RWPE2 (cell line): Measurements from ENCODE around the gene ZNF275.

Experiments used
- ATAC-seq: fragments of 200-7000 bp; cut with Tn5 transposase; 3 replicates; pipeline ENCODE4 v1.9.1; 2021; ENCODE audit warnings: low read depth
- DNase-seq: peaks from one replicate; pipeline ENCODE4 v3.0.0-alpha.2; 2020; ENCODE audit warnings: low spot score
- H3K27ac ChIP-seq: fragments of 450-650 bp; 2 replicates; pipeline ENCODE4 v1.5.1; 2017; ENCODE audit warnings: mild to moderate bottlenecking; ENCODE audit not compliant: poor library complexity, severe bottlenecking
- H3K27me3 ChIP-seq: fragments of 250-450 bp; sonication (Bioruptor Pico); 2 replicates; pipeline ENCODE4 v1.5.1; 2021; ENCODE audit warnings: mild to moderate bottlenecking, moderate library complexity; ENCODE audit not compliant: insufficient read depth, poor library complexity, severe bottlenecking
- H3K36me3 ChIP-seq: fragments of 250-450 bp; sonication (Bioruptor Pico); 2 replicates; pipeline ENCODE4 v1.5.1; 2020; ENCODE audit warnings: low read depth, mild to moderate bottlenecking, moderate library complexity
- H3K4me1 ChIP-seq: fragments of 250-450 bp; sonication (Bioruptor Pico); 2 replicates; pipeline ENCODE4 v1.5.1; 2021; ENCODE audit warnings: mild to moderate bottlenecking, moderate library complexity; ENCODE audit not compliant: insufficient read depth, poor library complexity, severe bottlenecking
- H3K4me3 ChIP-seq: fragments of 250-450 bp; sonication (Bioruptor Pico); 2 replicates; pipeline ENCODE4 v1.5.1; 2021; ENCODE audit warnings: mild to moderate bottlenecking, moderate library complexity; ENCODE audit not compliant: severe bottlenecking
- H3K9me3 ChIP-seq: fragments of 250-450 bp; sonication (Bioruptor Pico); 2 replicates; pipeline ENCODE4 v1.5.1; 2021; ENCODE audit warnings: mild to moderate bottlenecking, moderate library complexity; ENCODE audit not compliant: severe bottlenecking
- CTCF ChIP-seq: fragments of 450-650 bp; IDR thresholded peaks from one replicate; pipeline ENCODE4 v1.5.1; 2017; ENCODE audit warnings: mild to moderate bottlenecking, moderate library complexity; ENCODE audit not compliant: poor library complexity, severe bottlenecking

ZNF275 gene

GRCh38 chrX:153377727-153378126 is 43.8 kb downstream of the ZNF275 start:
- Histone ChIP-seq H3K27ac (no peak overlapping the region), H3K36me3 (no peaks in the 10 kb centered on the region), H3K4me3 (no peak overlapping the region), H3K27me3 (no peaks in the 10 kb centered on the region), H3K4me1 (no peaks in the 10 kb centered on the region), H3K9me3 (no peaks in the 10 kb centered on the region)
- DNase-seq (no peak), ATAC-seq (no peak)
- no peak for TF ChIP-seq CTCF

DNA sequence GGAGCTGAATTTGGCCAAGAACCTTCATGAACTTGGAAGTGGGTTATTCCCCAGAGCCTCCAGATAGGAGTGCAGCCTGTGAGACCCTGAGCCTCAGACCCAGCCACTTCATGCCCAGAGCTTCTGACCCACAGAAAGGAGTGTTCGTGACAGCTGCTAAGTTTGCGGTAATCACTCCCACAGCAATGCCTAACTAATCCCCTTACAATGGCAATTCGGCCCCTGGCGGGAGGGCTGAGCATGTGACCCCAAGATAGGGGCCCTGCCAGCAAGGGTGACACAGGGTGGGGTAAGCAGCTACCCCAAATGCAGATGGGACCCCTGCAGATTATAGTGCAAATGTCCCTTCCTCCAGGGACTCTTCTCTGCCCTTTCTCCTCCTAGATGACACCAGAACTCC is 44.7 kb downstream of the ZNF275 start:
- DNase-seq (no peak), ATAC-seq (no peak)
- TF ChIP-seq CTCF, result no peak
- H3K4me1 ChIP-seq, result no peaks in the 10 kb centered on the region
- H3K9me3 ChIP-seq, result no peaks in the 10 kb centered on the region
- H3K36me3 ChIP-seq, result no peaks in the 10 kb centered on the region
- no peak overlapping the region for H3K4me3 ChIP-seq
- H3K27me3 ChIP-seq, result no peaks in the 10 kb centered on the region
- no peak overlapping the region for H3K27ac ChIP-seq

- no peak for ATAC-seq
- DNase-seq, result no peak
- Histone ChIP-seq H3K9me3 (no peaks in the 10 kb centered on the region), H3K27ac (no peak overlapping the region), H3K36me3 (no peaks in the 10 kb centered on the region), H3K27me3 (no peaks in the 10 kb centered on the region), H3K4me1 (no peaks in the 10 kb centered on the region), H3K4me3 (no peak overlapping the region)
- no peak for TF ChIP-seq CTCF
Observed at GRCh38 chrX:153379508-153379907, 45.6 kb downstream of the ZNF275 start.

- no peaks in the 10 kb centered on the region for H3K4me1 ChIP-seq
- H3K27ac ChIP-seq, result no peak overlapping the region
- no peak for DNase-seq
- no peak overlapping the region for H3K4me3 ChIP-seq
- no peak for TF ChIP-seq CTCF
- no peaks in the 10 kb centered on the region for H3K27me3 ChIP-seq
- no peaks in the 10 kb centered on the region for H3K36me3 ChIP-seq
- no peak for ATAC-seq
- no peaks in the 10 kb centered on the region for H3K9me3 ChIP-seq
Observed at GRCh38 chrX:153379971-153380581, 46.1 kb downstream of the ZNF275 start.

- no peaks in the 10 kb centered on the region for H3K36me3 ChIP-seq
- no peaks in the 10 kb centered on the region for H3K4me1 ChIP-seq
- DNase-seq (no peak), ATAC-seq (no peak)
- no peak overlapping the region for H3K4me3 ChIP-seq
- H3K27me3 ChIP-seq, result no peaks in the 10 kb centered on the region
- no peak overlapping the region for H3K27ac ChIP-seq
- no peaks in the 10 kb centered on the region for H3K9me3 ChIP-seq
- TF ChIP-seq CTCF, result no peak
Observed at GRCh38 chrX:153380691-153381090, 46.7 kb downstream of the ZNF275 start.
